GM21717 (cell line): ENCODE data around the gene WAPL.

Source experiments
- ATAC-seq: cut with Tn5 transposase; IDR thresholded peaks from one replicate; pipeline ENCODE4 v1.9.1; 2021; ENCODE audit warnings: mild to moderate bottlenecking, moderate library complexity; ENCODE audit not compliant: unreplicated experiment

WAPL gene

GRCh38 chr10:86413046-86413728 lies 108.4 kb downstream of the WAPL start:
- peak; percentile 67 for ATAC-seq

GRCh38 chr10:86411852-86412560 lies 109.6 kb downstream of the WAPL start:
- ATAC-seq, result no peak

- ATAC-seq, result peak; percentile 63
Observed at GRCh38 chr10:86411281-86411841, 110.2 kb downstream of the WAPL start.

GRCh38 chr10:86410542-86411124 lies 111.0 kb downstream of the WAPL start:
- no peak for ATAC-seq

- no peak for ATAC-seq
Observed at GRCh38 chr10:86409183-86409582, 112.4 kb downstream of the WAPL start.

GRCh38 chr10:86403183-86403797 lies 118.3 kb downstream of the WAPL start:
- ATAC-seq, result no peak

GRCh38 chr10:86402283-86402941 lies 119.2 kb downstream of the WAPL start:
- no peak for ATAC-seq

- no peak for ATAC-seq
Observed at GRCh38 chr10:86401588-86402282, 119.9 kb downstream of the WAPL start.

- ATAC-seq, result peak; percentile 46
Observed at GRCh38 chr10:86400705-86401587, 120.6 kb downstream of the WAPL start.

GRCh38 chr10:86399879-86400704 lies 121.5 kb downstream of the WAPL start:
- ATAC-seq, result peak; percentile 84

GRCh38 chr10:86399514-86399878 lies 122.1 kb downstream of the WAPL start:
- ATAC-seq, result no peak

- no peak for ATAC-seq
Observed at GRCh38 chr10:86397120-86397519, 124.5 kb downstream of the WAPL start.

GRCh38 chr10:86393862-86394455 lies 127.6 kb downstream of the WAPL start:
- ATAC-seq, result no peak

- no peak for ATAC-seq
Observed at GRCh38 chr10:86393362-86393761, 128.2 kb downstream of the WAPL start.

- peak; percentile 59 for ATAC-seq
Observed at GRCh38 chr10:86392723-86393094, 128.9 kb downstream of the WAPL start.

GRCh38 chr10:86391986-86392722 lies 129.4 kb downstream of the WAPL start:
- ATAC-seq, result no peak

- no peak for ATAC-seq
Observed at GRCh38 chr10:86391236-86391840, 130.3 kb downstream of the WAPL start.
